ENCODE results near the gene GRHL1. TPM values are rescaled to one million over a fixed set of nuclear protein-coding genes. Genes with fewer than 3 reads are reported as not detected.

Gene GRHL1
- total RNA-seq, 1 experiment from 2014 or later = 2.5 TPM

- Histone ChIP-seq H4K91ac (ENCODE audit: insufficient read length, low read depth, low read length) (no peak overlapping the region), H2BK12ac (ENCODE audit: insufficient read length, low read depth, low read length) (no peak overlapping the region), H3K9ac (ENCODE audit: extremely low read depth, insufficient read length, low read length) (no peak overlapping the region), H3K9me3 (ENCODE audit: control insufficient read depth, low read depth, low read length) (no peaks in the 10 kb centered on the region), H3K27me3 (ENCODE audit: insufficient read depth, low read length) (no peaks in the 10 kb centered on the region), H3K14ac (ENCODE audit: insufficient read depth, low read length) (no peak overlapping the region), H2BK15ac (ENCODE audit: low read depth, low read length) (no peak overlapping the region), H3K79me1 (ENCODE audit: insufficient read depth, low read depth, low read length, poor library complexity, severe bottlenecking) (no peaks in the 10 kb centered on the region), H4K5ac (ENCODE audit: insufficient read length, low read depth, low read length) (no peak overlapping the region), H3K23me2 (ENCODE audit: insufficient read length, low read depth, low read length, poor library complexity, severe bottlenecking) (no peaks in the 10 kb centered on the region), H3K79me2 (ENCODE audit: insufficient read depth, low read length) (no peaks in the 10 kb centered on the region), H3K23ac (ENCODE audit: insufficient read length, low read depth, low read length) (no peak overlapping the region), H3K4me2 (ENCODE audit: insufficient read depth, insufficient read length, low read length) (no peak overlapping the region), H3K56ac (ENCODE audit: insufficient read length, low read depth, low read length) (no peak overlapping the region), H3T11ph (ENCODE audit: low read length) (no peak overlapping the region), H2AFZ (ENCODE audit: low read length) (no peak overlapping the region), H3K18ac (ENCODE audit: insufficient read length, low read depth, low read length) (no peak overlapping the region), H2BK20ac (ENCODE audit: low read depth, low read length, poor library complexity, severe bottlenecking) (no peak overlapping the region), H4K8ac (replicated peaks; ENCODE audit: insufficient read length, low read depth, low read length) (no peak overlapping the region), H2AK5ac (ENCODE audit: insufficient read length, low read length) (no peak overlapping the region), H3K4ac (ENCODE audit: low read depth, low read length) (no peak overlapping the region), H3K4me1 (ENCODE audit: insufficient read depth, low read length) (no peaks in the 10 kb centered on the region), H4K20me1 (ENCODE audit: control insufficient read depth, insufficient read depth, insufficient read length) (no peaks in the 10 kb centered on the region), H2BK120ac (ENCODE audit: low read depth, low read length, poor library complexity, severe bottlenecking) (no peak overlapping the region), H3K27ac (ENCODE audit: insufficient read length, low read depth, low read length) (no peak overlapping the region), H2BK5ac (ENCODE audit: insufficient read length, low read length) (no peak overlapping the region)
- Mint-ChIP-seq H3K4me1 (no peaks in the 10 kb centered on the region), H3K36me3 (ENCODE audit: insufficient read depth in 1 of 3, low read depth in 3 of 3) (peaks cover 0 to 39% (median 27%) of the 10 kb centered on the region in 3 experiments; a peak in 6 of 7 replicates), H3K27me3 (ENCODE audit: low read depth) (no peaks in the 10 kb centered on the region), H3K9me3 (no peaks in the 10 kb centered on the region), H3K4me3 (no peak overlapping the region), H3K27ac (peak overlapping the region in 1 of 3 experiments; percentile 82; a peak in 1 of 7 replicates)
- no peak for TF ChIP-seq CTCF (conservative IDR thresholded peaks at IDR 0.05)
- no peak for DNase-seq
- no CpG with 5 or more reads among the region's 9 CpGs for WGBS (ENCODE audit: extremely low coverage, insufficient read length, low lambda C conversion rate)
Measured at GRCh38 chr2:9914384-9915065, 37.0 kb upstream of the GRHL1 start.
